WERI-Rb-1 (cell line): ENCODE measurements around the gene GFOD1.
A peak's percentile ranks its signal among the peaks of the same experiment; 100 is the strongest.

Source experiments
- DNase-seq: peaks from one replicate; pipeline ENCODE4 v3.0.0-alpha.2; 2020
- H3K27ac ChIP-seq: fragments of 250-450 bp; sonication (Bioruptor Pico); 2 replicates; pipeline ENCODE4 v1.5.1; 2020; ENCODE audit warnings: mild to moderate bottlenecking, moderate library complexity
- H3K27me3 ChIP-seq: fragments of 250-450 bp; sonication (Bioruptor Pico); 2 replicates; pipeline ENCODE4 v1.5.1; 2021; ENCODE audit warnings: mild to moderate bottlenecking, low read depth, moderate library complexity; ENCODE audit not compliant: insufficient read depth, severe bottlenecking
- H3K36me3 ChIP-seq: fragments of 250-450 bp; sonication (Bioruptor Pico); 2 replicates; pipeline ENCODE4 v1.5.1; 2020; ENCODE audit warnings: mild to moderate bottlenecking, moderate library complexity
- H3K4me3 ChIP-seq: 2 replicates; pipeline ENCODE4 v1.5.1; 2011; ENCODE audit warnings: low read depth, mild to moderate bottlenecking, control low read depth, low read length
- H3K9me3 ChIP-seq: fragments of 250-450 bp; sonication (Bioruptor Pico); 2 replicates; pipeline ENCODE4 v1.5.1; 2021; ENCODE audit warnings: mild to moderate bottlenecking, moderate library complexity; ENCODE audit not compliant: severe bottlenecking
- TF ChIP-seq, protein P1 (sequence below): IDR thresholded peaks from 2 replicates; pipeline ENCODE4 v1.5.1; 2011; ENCODE audit warnings: low read depth, mild to moderate bottlenecking, control low read depth, inconsistent platforms, low read length

GFOD1 gene

DNA sequence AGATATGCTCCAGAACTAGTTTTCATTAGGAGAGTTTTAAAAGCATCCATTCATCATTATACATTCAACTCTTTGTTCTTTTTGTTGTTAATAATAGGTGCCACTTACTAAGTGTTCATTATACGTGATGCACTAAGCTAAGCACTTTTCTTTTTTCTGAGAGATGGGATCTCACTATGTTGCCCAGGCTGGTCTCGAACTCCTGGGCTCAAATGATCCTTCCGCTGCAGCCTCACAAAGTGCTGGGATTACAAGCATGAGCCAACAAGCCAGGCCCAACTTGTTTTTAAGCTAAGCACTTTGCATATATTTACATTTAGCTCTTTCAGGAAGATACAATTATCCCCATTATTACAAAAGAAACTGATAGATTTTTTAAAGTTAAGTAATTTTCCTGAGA is 5.7 kb upstream of the GFOD1 start:
- TF ChIP-seq, protein P1, sequence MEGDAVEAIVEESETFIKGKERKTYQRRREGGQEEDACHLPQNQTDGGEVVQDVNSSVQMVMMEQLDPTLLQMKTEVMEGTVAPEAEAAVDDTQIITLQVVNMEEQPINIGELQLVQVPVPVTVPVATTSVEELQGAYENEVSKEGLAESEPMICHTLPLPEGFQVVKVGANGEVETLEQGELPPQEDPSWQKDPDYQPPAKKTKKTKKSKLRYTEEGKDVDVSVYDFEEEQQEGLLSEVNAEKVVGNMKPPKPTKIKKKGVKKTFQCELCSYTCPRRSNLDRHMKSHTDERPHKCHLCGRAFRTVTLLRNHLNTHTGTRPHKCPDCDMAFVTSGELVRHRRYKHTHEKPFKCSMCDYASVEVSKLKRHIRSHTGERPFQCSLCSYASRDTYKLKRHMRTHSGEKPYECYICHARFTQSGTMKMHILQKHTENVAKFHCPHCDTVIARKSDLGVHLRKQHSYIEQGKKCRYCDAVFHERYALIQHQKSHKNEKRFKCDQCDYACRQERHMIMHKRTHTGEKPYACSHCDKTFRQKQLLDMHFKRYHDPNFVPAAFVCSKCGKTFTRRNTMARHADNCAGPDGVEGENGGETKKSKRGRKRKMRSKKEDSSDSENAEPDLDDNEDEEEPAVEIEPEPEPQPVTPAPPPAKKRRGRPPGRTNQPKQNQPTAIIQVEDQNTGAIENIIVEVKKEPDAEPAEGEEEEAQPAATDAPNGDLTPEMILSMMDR, result no peak
- DNase-seq, result no peak
- Histone ChIP-seq H3K27ac (no peak overlapping the region), H3K36me3 (no peaks in the 10 kb centered on the region), H3K4me3 (no peak overlapping the region), H3K9me3 (no peaks in the 10 kb centered on the region), H3K27me3 (no peaks in the 10 kb centered on the region)

DNA sequence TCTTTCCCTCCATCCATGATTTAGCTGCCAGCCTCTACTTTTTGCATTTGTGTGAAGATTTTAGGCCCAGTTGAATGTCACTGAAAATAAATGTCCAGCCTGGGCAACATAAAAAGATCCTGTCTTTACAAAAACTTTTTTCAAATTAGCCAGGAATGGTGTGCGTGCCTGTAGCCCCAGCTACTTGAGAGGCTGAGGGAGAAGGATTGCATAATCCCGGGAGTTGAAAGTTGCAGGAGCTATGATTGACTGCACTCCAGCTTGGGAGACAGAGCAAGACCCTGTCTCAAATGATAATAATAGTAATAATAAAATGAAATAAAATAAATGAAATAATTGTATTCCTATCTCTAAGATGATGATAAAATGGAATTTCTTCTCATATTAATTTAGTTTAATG is 5.0 kb upstream of the GFOD1 start:
- H3K27me3 ChIP-seq, result no peaks in the 10 kb centered on the region
- H3K27ac ChIP-seq, result no peak overlapping the region
- H3K36me3 ChIP-seq, result no peaks in the 10 kb centered on the region
- TF ChIP-seq, protein P1, result no peak
- H3K4me3 ChIP-seq, result no peak overlapping the region
- H3K9me3 ChIP-seq, result no peaks in the 10 kb centered on the region
- no peak for DNase-seq

DNA sequence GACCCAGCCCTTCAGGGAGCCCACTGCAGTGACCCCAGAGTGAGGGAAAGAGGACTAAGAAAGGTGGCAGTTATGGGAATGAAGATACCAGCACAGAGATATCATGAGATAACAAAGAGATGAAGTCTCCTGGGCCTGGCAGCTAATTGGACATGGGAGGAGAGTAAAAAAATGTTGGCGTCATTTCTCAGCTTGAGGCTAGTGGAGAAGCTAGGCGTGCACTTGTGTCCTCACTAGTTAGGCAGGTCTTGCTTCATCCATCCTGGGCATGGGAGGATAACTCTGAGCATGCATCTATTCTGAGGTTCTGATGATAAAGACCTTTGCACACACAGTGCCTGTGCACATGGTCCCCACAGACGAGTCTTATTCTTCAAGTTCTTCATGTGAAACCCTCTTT is 4.1 kb upstream of the GFOD1 start:
- no peak for DNase-seq
- Histone ChIP-seq H3K27ac (no peak overlapping the region), H3K27me3 (no peaks in the 10 kb centered on the region), H3K4me3 (no peak overlapping the region), H3K36me3 (no peaks in the 10 kb centered on the region), H3K9me3 (no peaks in the 10 kb centered on the region)
- TF ChIP-seq, protein P1, result no peak

DNA sequence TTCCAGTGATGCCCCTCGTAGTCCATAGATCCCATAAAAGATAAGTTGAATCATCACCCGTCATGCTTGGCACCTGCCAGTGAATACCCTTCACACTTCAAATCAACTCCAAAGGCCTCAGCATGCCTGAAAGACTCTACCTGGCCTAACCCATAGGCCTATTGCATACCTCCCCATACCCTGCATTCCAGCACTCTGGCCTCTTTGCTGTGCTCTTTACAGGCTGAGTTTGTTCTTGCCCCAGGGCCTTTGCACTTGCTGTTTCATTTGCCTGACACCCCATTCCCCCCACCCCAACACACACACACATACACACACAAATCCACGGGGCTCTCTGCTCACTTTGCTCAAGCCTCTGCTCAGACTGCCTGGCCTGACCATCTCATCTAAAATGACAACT is 3.0 kb upstream of the GFOD1 start:
- H3K9me3 ChIP-seq, result no peaks in the 10 kb centered on the region
- no peak for DNase-seq
- no peaks in the 10 kb centered on the region for H3K36me3 ChIP-seq
- no peak overlapping the region for H3K27ac ChIP-seq
- H3K4me3 ChIP-seq, result no peak overlapping the region
- no peaks in the 10 kb centered on the region for H3K27me3 ChIP-seq
- TF ChIP-seq, protein P1, result no peak

DNA sequence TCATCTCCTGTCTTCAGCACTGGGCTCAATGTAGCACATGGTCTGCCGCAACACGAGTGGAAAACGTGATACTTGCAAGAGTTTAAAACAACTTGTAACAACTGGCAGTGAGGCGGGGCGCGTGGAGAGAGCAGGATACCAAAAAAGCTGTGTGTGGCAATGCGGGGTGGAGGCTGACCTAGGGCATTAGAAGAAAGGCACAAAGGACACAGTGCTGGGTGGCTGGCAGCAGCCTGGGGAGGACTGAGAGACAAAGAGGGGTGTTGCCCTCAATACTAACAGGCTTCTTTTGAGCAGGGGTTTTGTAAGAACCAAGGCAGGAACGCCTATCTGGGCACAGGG is 1.5 kb upstream of the GFOD1 start:
- no peak overlapping the region for H3K4me3 ChIP-seq
- no peak for DNase-seq
- no peaks in the 10 kb centered on the region for H3K36me3 ChIP-seq
- H3K27me3 ChIP-seq, result no peaks in the 10 kb centered on the region
- TF ChIP-seq, protein P1, result no peak
- H3K9me3 ChIP-seq, result no peaks in the 10 kb centered on the region
- H3K27ac ChIP-seq, result no peak overlapping the region

DNA sequence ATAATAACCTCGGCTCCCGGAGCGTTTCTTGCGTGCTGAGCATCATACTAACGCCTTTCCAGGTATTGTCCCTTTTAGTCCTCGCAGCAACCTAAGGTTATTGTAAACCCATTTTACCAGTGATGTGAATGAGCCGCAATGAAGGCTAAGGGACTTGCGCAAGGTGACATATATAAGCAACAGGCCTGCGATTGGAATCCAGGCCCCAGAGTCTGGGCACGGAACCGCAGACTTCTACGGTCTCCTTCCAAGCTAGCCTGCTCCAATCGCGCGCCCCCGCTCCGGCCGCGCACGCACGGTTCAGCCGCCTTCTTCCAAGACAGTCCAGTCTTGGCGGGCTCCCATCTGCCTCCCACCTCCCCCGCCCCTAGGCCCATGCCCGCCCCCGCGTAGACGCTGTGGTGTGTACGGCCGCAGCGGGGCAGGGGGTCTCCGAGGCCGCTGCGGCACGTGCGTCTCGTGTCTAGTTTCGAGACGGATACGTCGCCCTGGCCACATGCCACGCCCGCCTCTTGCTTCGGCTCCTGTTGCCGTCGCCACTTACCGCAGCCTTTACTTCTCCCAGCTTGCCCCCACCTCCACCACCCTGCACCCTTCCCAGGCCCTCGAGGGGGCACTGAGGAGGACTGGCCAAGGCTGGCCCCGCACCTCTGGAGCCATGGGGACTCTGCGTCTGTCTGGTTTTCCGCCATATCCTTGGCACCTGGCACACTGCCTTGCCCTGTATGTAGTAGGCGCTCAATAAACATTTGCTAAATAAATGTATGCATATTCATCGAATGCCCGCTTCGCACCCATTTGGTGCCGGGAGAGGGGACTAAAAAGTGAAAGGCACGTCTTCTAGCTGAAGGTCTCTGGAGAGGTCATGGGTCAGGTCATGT is 855 bp upstream of the GFOD1 start:
- Histone ChIP-seq H3K27me3 (no peaks in the 10 kb centered on the region), H3K36me3 (no peaks in the 10 kb centered on the region; the same call in 1 of the 2 replicates), H3K27ac (peak overlapping the region; percentile 43), H3K9me3 (no peaks in the 10 kb centered on the region), H3K4me3 (peak overlapping the region; percentile 36)
- DNase-seq, result no peak
- TF ChIP-seq, protein P1, result no peak
